A549 treated with DMSO at 1 μM for 4 hours (cell line): ENCODE results near the gene SNUPN. TPM values are rescaled to one million over a fixed set of nuclear protein-coding genes. Genes with fewer than 3 reads are reported as not detected.

ENCODE experiments used
- total RNA-seq: library from RNA; stranded (reverse); fragments of 200-300 nt; extraction: Qiagen RNA extraction; gene quantifications from 5 replicates; pipeline ENCODE4 v1.2.3, GENCODE V29; 2022; ENCODE audit warnings: low read depth

The SNUPN gene
- total RNA-seq = 30.8 to 33.7 TPM (median 32.2 TPM) in 5 replicates

GRCh38 chr15:75625542-75626347, at the start of gene SNUPN:
SNUPN (minus strand) TSS chr15:75625725; CDS start chr15:75621051, 4,674 bp downstream.

DNA sequence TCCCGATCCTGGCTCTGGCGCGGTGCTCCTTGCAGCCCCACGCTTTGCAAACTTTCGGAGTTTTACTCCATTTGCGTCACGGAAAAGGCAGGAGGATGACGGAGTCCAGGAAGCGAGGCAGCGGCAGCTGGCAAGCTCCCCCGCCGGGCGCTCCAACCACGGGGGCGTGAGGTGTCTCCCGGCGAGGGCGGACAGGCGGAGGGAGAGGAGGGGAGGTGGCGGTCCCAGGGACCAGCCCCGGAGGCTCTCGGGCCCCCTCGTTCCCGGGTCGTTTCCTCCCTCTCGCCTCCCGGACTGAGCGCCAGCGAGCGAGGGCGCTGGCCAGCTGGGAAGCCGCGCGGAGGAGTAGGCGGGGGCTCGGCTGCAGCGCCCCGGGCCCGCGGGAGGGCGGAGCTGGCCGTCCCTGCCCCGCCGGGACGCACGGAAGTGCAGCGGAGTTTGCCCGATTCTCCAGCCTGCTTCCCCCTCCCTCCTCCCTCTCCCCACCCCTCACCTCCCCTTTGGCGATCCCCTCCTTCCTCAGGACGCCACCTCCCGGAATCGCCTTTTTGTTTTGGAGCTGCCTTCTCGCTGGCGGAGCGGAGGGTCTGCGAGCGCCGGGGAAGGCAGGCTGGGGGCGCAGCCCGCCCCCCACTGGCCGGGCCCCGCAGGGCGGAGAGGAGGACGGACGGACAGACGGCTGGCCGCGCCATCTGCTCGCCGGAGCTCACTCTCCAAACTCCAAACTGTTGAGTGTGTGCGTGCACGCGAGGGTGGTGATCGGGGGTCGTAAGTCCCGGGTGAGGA, 22.0 kb upstream of the SNUPN start, which contains the start of gene SNX33:
Gene SNX33, plus strand, starts transcription at position 543 of the 786 bp plus-strand sequence. CDS start 1,191 bp downstream, outside the sequence.

GRCh38 chr15:75639709-75640482, 14.4 kb upstream of the SNUPN start, which contains the start of gene IMP3:
IMP3 (minus strand) TSS chr15:75640224; CDS start chr15:75640168, 56 bp downstream.

DNA sequence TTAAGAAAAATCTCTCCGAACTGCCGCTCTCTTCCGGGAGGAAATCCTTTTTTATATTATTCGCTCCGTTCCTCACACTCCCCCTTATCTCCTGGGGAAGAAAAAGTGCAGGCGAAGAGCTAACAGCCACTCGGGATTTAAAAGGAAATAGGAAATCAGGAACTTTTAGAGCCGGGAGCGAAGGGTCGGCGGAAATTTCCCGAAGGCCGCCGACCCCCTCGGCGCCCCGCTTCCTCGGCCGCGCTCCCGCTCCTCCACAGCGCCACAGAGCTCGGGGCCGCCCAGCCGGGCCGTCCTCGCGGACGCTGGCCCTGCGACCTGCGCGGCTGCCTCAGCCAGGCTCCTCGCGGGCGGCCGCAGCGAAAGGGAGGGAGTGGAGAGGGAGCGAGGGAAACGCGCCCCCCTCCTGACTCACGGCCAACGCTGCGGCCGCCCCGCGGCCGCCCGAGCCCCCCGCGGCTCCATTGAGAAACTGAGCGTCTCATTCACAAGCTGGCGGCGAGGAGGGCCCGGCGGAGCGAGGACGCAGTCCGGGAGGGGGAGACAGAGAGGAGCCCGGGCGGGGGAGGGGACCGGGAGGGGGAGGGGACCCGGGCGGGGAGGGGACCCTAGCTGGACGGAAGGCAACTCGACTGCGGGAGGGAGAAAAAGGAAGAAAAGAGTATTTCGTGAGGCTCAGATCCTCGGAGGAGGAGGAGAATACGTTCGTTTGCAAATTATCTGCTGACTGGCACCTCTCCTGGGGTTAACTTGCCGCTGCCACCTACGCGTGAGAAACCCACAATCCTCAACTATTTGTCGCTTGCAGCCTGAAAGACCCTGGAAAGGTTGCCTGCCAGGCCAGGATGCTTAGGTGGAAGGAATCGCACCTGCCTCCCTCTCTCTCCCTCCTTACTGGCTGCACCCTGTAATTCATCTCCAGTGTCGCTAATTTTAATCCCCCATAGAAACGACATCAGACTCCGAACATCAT, 46.3 kb downstream of the SNUPN start, which contains the start of gene PTPN9:
Gene PTPN9, minus strand, starts transcription at position 368 of the 973 bp plus-strand sequence. CDS start 539 bp downstream, outside the sequence.

Other genes with a start within 250 kb of the SNUPN start
- 29.2 to 38.7 TPM (median 36.8 TPM) in 5 replicates for gene SIN3A, start 174.0 kb downstream of the SNUPN start, total RNA-seq
- gene PTPN9, start 46.4 kb downstream of the SNUPN start, total RNA-seq = 39.1 to 52.0 TPM (median 47.4 TPM) in 5 replicates
- gene IMP3, start 14.5 kb upstream of the SNUPN start, total RNA-seq = 98.0 to 137 TPM (median 128 TPM) in 5 replicates
- 12.9 to 18.5 TPM (median 16.1 TPM) in 5 replicates for gene SNX33, start 22.2 kb upstream of the SNUPN start, total RNA-seq
- 0.08 to 0.13 TPM (median 0.11 TPM) in 5 replicates for gene CSPG4, start 87.1 kb upstream of the SNUPN start, total RNA-seq
- gene UBE2Q2, start 217.7 kb upstream of the SNUPN start, total RNA-seq = 33.6 to 45.6 TPM (median 38.1 TPM) in 5 replicates